ENCODE data around the gene SELENOM.
"Not testable (repeated sequence)": the region's sequence is repeated elsewhere in the genome, so short reads cannot be mapped to it uniquely, and the experiment has no call there.

The SELENOM gene

DNA sequence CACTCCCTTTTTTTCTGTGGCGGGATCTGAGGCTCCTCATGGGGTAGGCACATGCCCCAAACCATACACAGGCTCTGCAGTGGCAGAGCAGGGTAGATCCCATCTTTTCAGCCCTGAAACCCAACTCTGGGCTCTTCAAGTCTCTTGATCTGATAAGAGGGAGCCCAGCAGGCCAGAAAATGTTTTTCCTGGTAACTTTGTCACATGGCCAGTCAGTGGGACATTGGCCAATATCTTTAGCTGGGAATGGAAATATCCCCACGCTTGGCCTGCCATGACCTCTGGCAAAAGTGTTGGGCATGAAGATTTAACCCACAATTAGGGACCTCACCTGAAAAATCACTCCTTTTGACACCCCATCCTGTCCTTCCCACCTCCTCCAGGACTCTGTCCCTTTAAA is 23.5 kb upstream of the SELENOM start:
- DNase-seq = no peak

DNA sequence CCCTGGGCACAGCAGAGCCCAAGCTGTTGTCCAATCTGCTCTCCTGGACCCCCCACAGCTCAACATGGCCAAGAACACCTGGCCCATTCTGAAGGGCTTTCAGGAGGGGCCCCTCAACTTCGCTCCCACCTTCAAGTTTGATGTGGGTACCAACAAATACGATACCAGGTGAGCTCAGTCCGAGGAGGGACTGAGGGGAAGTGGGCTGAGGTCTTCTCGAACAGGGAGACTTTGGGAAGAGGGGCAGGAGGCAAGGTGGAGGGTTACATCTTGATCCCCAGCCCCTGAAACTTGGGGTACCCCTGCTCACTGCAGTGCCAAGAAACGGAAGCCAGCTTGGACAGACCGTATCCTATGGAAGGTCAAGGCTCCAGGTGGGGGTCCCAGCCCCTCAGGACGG is 20.8 kb upstream of the SELENOM start:
- DNase-seq = no peak

DNA sequence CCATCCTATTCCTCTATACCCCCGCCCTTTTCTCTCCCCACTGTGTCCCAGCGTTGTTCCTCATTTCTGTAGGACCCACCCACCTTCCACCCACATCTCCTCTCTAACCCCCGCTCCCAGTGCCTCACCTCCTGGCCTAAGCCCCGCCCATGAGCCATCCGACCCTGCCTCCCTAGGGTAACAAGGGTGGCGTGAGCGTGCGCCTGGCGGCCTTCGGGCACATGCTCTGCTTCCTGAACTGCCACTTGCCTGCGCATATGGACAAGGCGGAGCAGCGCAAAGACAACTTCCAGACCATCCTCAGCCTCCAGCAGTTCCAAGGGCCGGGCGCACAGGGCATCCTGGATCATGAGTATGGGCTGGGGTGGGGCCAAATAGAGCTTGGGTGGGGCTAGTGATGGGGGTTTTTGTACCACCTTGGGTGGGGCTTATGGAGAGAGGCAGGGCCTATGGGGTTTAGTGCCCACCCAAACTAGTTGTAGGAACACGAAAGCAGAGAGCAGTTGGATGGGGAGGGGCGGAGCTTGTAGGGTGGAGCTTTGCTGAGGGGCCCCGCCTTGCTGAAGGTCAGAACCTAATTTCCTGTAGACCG is 19.9 kb upstream of the SELENOM start:
- DNase-seq = peak; percentile 8

DNA sequence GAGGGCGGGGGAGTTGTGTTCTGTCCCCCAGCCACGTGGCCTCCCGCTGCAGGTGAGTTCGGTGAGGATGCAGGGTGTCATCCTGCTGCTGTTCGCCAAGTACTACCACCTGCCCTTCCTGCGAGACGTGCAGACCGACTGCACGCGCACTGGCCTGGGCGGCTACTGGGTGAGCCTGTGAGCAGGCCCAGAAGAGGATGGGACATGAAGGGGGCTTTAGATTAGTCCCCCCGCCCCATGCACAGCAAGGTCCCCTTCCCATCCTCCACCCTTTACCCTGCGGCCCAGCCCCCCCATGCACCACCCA is 19.5 kb upstream of the SELENOM start:
- no peak for DNase-seq

DNA sequence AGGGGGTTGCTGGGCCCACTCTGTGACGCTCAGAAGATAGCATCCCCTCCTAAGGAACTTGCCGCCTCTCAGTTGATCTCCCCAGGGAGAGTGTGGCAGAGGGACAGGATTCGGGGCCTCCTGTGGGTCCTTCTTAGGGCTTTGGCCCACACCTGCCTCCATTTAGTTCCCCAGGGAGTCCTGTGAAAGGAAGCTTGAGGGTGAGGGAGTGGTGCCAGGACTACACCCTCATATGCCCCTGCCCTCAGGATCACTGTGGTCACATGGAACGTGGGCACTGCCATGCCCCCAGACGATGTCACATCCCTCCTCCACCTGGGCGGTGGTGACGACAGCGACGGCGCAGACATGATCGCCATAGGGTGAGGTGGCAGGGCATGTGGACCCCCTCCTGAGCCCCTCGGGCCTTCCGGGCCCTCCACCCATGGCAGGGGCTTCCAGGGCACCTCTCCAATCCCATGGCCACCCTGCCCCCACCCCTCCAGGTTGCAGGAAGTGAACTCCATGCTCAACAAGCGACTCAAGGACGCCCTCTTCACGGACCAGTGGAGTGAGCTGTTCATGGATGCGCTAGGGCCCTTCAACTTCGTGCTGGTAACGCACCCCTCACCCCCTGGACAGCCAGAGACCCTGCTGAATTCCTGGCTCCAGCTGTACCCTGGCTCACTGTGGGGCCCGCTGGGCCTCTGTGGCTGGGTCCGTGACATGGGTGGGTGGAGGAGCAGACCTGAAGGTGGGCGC is 18.9 kb upstream of the SELENOM start:
- DNase-seq = no peak

DNA sequence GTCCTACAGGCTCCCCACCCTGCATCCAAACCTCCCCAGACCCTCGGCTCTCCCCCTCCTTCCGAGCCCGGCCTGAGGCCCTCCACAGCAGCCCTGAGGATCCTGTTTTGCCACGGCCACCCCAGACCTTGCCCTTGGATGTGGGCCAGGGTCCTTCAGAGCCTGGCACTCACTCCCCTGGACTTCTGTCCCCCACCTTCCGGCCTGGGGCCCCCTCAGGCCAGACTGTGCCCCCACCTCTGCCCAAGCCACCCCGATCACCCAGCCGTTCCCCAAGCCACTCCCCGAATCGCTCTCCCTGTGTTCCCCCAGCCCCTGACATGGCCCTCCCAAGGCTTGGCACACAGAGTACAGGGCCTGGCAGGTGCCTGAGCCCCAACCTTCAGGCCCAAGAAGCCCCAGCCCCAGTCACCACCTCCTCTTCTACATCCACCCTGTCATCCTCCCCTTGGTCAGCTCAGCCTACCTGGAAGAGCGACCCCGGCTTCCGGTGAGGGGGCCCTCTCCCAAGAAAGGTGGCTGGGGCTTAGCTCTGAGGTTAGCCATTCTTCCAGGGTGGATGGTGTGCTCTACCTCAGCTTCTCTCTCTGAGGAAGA is 18.3 kb upstream of the SELENOM start:
- no peak for DNase-seq

DNA sequence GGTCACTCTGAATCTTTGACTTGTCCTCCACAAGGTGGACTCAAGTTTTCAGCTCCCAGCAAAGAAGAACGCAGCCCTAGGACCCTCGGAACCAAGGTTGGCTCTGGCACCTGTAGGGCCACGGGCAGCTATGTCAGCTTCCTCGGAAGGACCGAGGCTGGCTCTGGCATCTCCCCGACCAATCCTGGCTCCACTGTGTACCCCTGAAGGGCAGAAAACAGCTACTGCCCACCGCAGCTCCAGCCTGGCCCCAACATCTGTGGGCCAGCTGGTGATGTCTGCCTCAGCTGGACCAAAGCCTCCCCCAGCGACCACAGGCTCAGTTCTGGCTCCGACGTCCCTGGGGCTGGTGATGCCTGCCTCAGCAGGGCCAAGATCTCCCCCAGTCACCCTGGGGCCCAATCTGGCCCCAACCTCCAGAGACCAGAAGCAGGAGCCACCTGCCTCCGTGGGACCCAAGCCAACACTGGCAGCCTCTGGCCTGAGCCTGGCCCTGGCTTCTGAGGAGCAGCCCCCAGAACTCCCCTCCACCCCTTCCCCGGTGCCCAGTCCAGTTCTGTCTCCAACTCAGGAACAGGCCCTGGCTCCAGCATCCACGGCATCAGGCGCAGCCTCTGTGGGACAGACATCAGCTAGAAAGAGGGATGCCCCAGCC is 17.6 kb upstream of the SELENOM start:
- DNase-seq = no peak

DNA sequence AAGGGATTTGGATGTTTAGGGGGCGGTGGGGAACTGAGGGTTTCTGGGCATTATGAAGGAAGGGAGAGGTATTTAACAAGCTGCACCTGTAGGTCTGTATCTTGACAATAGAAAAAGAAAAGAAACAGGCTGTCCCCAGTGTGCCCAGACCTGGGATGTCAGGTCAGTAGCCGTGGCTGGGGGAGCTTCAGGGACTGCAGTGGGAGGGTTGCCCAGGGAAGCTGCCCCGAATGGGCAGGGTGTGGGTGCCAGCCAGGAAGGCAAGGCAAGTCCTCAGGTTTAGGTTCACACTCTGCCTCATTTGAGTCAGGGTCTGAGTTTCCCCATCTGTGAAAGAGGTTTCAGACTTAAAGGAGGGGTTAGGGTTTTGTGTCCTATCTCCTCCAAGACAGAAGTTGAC is 16.9 kb upstream of the SELENOM start:
- no peak for DNase-seq

DNA sequence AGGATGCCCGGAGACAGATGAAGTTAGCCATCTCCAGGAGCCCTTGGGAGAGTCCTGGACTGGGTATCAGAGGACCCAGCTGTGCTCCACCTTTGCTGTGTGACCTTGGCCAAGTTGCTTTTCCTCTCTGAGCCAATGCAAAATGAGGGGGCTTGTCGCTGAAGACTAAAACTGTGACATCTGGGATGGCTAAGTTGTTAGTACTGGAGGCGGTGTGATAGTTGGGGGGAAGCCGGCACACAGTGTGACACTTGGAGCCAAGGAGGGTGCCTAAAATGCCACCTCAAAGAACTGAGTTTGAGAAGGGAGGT is 15.9 kb upstream of the SELENOM start:
- no peak for DNase-seq

DNA sequence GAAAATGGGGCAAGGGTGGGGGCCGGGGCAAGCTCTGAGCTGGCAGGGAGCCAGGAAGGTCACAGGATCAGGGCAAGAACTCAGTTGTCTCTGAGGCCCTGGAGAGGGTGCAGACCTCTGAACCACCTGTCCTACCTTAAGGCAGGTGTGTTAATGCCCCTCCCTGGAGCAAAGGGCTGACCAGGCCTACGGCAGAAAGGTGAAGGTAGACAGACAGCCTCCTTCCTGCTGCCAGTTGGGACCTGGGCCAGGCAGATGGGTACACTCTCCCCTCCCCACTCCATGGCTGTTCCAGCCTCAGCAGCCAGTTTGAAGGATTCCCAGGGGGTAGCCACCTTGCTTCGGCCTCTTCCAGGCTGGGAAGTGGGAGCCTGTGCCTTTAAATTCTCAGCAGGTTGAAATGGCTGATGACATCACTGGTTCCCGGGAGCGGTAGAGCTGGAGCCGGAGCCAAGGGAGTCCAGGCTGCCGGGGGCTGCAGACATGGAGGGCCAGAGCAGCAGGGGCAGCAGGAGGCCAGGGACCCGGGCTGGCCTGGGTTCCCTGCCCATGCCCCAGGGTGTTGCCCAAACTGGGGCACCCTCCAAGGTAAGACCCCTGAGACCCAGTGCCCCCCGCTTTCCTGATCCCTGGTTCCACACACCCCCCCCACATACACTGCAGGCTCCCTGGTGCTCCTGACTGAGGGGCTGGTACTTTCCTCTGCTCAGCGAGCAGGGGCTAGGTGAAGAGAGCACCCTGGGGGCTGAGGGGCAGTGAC is 15.3 kb upstream of the SELENOM start, which contains the start of gene INPP5J:
Gene INPP5J (plus strand): TSS at position 435 of the 760 bp plus-strand sequence. CDS start 49 bp downstream, at position 484.
- no peak for DNase-seq

DNA sequence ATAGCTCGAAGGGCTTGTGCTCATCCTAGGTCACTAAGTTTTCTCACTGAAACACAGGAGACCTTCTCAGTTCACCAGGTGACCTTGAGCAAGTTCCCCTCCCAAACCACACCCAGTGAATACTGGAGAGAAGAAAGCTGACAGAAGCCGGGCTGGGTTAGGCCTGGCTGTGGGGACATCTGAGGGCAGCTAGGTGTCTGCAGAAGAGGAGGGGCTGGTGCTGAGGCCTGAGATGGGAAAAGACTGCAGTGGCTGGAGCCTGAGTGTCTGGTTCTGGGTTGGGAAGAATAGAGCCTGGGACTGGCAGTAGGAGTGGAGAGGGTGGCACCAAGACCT is 14.8 kb upstream of the SELENOM start:
- DNase-seq = no peak

DNA sequence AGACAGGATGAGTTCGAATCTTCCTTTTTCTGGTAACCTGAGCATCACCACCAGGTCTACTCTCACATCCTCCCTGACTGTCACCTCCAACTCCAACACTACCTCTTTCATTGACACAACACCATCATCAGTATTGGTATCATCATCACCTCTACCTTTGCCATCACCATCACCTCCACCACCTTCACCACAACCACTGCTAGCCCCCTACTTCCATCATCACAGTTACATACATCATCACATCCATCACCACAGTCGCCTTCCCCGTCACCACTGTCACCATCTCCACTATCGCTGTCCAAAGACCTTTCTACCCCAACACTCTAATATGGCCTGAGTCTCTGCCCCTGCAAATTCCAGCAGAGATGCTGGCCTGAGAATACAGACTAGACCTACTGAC is 14.0 kb upstream of the SELENOM start:
- DNase-seq = no peak

DNA sequence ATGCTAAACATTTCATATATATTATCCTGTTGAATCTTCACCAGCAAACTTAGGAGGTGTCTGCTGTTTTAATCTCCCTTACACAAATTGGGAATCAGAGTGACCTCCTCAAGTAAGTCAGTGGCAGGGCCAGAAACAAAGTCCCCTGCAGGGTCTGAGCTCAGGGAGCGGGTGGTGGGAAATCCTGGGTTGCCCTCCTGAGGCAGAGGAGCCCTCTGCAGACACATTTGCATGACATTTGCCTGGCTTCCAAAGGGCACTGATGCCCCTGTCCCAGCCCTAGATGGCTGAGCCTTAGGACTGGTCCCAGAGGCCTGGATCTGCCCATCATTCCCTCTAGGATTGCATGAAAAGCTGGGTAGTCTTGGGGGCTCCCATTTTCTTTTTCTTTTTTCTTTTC is 13.3 kb upstream of the SELENOM start:
- no peak for DNase-seq

DNA sequence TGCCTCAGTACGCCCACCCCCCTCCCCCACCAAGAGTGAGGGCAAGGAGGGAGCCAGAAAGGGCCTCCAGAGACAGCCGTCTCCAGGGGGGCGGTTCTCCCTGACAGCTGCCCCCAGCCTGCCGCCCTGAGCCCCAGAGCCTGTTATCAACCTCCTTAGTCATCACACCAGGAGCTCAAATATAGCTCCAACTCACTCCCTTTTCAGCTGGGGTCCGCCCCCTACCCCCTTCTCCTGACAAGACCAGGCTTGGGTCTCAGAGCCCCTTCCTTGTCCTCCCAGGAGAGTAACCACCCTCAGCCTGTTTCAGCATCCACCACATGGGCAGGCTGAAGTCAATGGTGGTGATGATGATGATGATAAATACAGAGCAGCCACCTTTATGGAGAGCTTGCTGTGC is 12.9 kb upstream of the SELENOM start:
- DNase-seq = no peak

DNA sequence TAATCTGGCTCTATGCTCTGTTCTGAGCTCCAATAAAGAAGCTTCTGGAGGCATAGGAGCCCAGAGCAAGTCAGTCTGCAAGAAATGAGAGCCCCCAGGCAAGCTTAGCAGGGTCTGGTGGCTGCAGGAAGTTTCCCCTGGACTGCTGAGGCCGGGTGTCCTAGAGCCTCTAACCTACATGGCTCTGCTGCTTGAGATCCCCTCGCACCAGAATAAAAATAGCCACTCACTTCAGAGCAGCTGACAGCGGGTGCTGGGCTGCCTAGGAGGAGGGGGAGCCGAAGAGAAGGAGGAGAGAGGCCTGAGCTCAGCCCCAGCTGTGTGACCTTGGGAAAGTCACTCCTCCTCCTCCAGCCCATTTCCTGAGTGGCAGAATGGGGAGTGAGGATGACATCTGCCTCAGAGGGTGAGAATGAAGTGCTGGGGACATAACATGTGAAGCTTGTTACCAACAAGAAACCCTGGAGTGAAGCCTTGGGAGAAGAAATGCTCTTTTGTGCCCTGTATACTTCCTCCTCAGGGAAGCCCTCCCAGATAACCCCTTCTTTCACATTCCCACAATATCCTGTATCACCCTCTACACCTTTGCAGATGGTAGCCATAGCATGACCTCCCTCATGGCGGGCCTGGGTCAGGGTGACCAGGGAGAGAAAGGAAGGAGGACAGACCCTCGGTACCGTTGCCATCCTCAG is 11.8 kb upstream of the SELENOM start:
- DNase-seq = no peak

DNA sequence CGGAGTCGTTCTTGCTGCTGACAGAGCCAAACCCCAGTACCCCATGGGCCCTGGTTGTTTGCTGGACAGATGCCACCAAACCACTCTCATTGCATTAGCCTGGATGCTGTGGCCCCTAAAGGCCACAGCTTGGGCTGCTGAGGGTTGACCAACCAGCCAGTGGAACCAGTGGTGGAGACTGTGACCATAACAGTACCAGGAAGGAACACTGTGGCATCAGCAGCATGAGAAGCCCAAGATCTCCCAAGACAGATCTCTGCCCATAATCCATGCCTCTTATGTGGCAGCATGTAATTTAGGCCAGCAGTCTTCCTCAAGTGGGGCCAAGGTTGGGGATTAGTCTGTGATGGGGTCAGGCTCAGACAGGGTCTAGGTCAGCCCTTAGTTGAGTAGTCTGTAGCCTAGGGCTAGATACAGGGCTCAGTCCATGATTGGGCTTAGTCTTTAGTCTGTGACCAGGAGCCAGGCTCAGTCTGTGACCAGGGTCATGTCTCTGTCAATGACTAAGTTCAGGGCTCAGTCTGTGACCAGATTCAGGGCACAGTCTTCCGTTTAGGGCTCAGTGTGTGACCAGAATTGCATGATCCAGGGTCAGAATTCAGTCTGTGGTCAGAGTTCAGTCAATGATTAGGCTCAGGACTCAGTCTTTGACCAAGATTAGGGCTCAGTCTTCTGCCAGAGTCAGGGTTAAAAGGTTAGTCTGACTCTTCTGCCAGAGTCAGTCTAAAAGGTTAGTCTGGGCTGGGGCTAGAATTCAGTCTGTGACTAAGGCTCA is 10.9 kb upstream of the SELENOM start:
- no peak for DNase-seq

DNA sequence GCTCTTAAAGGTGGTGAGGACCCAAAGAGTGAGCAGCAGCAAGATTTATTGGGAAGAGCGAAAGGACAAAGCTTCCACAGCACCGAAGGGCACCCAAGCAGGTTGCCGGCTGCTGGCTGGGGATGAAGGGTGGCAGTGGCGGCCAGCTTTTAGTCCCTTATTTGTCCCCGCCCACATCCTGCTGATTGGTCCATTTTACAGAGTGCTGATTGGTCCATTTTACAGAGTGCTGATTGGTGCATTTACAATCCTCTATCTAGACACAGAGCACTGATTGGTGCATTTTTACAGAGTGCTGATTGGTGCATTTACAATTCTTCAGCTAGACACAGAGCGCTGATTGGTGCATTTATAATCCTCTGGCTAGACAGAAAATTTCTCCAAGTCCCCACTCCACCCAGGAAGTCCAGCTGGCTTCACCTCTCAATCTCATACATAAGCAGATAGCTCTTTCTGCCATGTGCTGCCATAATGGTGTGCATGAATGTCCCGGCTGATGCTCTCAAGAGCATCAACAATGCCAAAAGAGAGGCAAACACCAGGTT is 5.3 kb upstream of the SELENOM start:
- not testable (repeated sequence) for DNase-seq

DNA sequence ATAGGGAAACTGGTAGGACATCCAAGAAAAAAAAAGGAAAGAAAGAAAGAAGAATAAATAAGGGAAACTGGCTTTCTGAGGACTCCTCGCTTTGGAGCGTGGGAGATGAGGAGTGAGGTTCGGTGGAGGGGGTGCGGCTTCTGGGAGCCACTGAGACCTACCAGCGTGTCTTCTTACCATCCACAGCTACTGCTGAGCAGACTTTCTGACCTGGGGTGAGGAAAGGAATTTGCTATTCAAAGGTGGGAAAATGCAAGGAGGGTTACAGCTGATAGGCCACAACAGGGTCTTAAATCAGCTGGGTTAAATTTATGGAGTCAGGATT is 488 bp upstream of the SELENOM start:
- no peak for DNase-seq

DNA sequence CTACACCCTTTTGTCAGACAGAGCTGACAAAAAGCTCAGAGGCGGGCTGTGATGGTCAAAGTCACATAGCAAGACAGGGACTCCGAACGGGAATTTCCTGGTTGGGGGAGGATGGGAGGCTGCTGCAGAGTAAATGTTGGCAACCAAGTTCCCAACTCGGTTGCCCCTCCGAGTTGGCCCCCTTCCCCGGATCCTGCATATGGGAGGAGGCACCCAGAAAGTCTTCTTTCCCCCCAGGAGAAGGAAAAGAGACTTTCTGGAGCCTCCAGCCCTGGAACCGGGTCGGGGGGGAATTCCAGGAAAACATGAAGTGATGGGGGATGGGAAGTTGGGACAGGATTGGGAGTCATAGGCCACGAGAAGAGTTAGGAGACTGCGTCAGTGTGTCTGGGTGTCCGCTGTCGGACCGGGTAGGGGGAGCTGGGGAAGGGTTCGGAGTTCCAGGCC is 614 bp downstream of the SELENOM start:
- DNase-seq = no peak

DNA sequence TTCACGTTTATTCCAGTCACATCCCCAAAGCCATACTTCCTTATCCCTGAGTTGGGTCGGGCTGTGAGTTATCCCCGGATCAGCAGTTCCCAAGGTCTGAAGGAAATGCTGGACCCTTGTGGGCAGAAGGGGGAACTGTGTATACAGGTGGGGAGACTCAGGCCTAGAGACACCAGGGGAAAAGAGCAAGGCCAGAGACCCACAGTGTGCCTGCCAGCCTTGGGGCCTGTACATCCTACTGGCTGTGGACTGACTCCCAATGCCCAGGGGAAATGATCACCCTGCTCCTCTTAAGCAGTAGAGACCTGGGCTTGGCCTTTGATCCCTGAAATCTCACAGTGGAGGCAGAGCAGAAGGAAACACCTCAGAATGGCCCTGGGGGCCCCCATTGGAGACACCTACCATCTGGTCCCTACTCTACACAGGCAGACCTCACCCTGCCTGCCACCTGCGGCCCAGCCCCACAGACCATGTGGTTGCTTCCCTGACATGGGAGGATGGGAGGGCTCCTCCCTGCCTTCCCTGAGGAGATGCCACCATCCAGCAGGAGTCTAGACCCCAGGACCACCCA is 1.3 kb downstream of the SELENOM start:
- DNase-seq = no peak

DNA sequence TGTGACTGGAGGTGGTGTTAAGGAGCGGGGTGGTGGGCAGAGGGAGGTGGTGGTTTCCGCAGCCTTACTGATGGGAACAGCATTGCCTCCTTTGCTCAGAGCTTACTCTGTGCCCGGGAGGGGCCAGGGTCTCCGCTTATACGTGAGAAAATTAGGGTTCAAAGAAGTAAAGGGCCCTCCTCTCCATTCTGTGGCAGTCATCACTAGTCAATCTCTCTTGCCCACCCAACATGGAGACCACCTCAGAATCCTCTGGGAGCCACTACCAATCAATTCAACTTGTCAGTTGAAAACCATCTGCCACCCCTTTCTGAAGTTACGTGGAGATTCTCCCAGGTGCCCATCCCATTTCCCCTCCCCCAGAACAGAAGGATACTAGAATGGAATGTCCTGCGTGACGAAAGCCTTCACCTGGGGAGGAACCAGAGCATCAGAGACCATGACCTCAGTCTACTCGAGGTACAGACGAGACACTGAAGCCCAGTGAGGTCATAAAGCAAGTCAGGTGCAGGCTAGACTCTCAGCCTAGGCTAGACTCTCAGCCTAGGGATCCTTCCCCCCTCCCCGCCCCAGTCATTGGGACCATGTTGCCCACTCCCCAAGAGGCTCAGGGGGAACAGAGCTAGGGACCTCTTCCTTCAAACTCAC is 2.0 kb downstream of the SELENOM start:
- no peak for DNase-seq
